Dedifferentiated amniotic fluid mesenchymal stem cell (primary cell): ENCODE measurements around the gene TRIM17.

Source experiments
- DNase-seq: peaks from one replicate; pipeline ENCODE4 v3.0.0-alpha.2; 2016; ENCODE audit errors: extremely low spot score

Gene TRIM17

GRCh38 chr1:228417061-228417460 lies 400 bp upstream of the TRIM17 start:
- DNase-seq = no peak

GRCh38 chr1:228415853-228416216 lies 826 bp downstream of the TRIM17 start:
- no peak for DNase-seq

DNA sequence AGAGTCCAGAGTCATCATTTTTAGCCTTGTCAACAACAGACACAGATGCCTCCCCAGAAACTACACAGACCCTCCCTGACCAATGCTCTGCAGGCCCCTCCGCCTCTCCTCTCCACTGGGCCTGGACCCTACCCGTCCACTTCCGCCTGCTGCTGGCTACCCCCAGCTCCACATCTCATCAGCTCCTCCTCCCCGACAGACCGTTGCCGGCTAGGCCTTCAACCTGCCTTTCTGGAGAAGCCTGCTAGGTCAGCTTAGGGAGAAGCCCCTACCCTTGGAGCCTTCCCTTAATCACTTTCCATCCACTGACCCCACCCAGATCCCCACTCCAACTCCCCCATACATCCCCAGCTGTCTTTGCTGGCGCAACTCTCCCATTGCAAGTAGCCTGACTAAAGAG lies 1.4 kb downstream of the TRIM17 start:
- DNase-seq = no peak

DNA sequence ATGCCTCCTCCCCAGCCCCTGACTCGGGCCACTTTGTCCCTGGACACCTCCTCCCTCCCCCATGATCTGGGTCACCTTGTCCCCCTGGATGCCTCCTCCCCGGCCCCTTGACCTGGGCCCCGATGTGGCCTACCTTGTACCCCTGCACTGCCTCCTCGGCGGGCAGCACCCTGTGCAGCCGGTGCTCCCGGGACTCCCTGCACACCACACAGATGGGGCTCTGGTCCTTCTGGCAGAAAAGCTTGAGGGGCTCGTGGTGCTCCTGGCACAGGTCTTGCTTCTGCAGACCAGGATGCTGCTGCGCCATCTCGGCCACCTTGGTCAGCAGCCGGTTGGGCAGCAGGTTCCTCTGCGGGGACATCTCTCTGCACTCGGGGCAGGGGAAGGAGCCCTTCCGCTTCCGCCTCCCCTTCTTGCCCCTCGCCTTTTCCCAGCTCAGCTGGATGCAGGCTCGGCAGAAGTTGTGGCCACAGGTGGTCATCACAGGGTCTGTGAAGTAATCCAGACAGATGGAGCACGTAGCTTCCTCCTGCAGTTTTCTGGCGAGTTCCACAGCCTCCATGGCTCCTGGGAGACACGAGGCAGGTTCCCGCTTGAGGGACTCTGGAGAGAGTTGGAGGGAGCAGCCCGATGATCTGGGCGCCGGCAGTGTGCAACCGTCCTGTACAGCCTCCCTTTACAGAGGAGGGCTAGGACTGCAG lies 2.0 kb downstream of the TRIM17 start:
- DNase-seq = no peak

GRCh38 chr1:228413241-228414010 lies 3.2 kb downstream of the TRIM17 start:
- no peak for DNase-seq

GRCh38 chr1:228411548-228412430 lies 4.9 kb downstream of the TRIM17 start:
- no peak for DNase-seq

GRCh38 chr1:228411121-228411520 lies 5.5 kb downstream of the TRIM17 start:
- no peak for DNase-seq

DNA sequence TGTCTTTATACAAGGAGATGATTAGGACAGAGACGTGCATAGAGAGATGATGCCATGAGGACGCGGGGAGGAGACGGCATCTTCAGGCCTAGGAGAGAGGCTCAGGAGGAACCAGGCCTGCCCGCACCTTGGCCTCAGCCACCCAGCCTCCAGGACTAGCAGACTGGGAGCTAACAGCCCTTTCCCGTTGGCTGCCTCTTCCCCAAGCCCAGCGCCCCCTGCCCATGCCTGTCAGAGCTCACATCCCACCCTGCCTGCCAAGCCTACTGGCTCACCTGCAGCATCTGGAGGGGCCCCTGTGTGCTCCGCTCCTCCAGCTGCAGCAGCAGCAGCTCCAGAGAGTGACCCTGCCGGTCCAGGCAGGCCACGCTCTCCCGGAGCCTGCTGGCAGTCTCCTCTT lies 6.0 kb downstream of the TRIM17 start:
- DNase-seq = no peak

- DNase-seq = no peak
Measured at GRCh38 chr1:228410015-228410414, 6.6 kb downstream of the TRIM17 start.

DNA sequence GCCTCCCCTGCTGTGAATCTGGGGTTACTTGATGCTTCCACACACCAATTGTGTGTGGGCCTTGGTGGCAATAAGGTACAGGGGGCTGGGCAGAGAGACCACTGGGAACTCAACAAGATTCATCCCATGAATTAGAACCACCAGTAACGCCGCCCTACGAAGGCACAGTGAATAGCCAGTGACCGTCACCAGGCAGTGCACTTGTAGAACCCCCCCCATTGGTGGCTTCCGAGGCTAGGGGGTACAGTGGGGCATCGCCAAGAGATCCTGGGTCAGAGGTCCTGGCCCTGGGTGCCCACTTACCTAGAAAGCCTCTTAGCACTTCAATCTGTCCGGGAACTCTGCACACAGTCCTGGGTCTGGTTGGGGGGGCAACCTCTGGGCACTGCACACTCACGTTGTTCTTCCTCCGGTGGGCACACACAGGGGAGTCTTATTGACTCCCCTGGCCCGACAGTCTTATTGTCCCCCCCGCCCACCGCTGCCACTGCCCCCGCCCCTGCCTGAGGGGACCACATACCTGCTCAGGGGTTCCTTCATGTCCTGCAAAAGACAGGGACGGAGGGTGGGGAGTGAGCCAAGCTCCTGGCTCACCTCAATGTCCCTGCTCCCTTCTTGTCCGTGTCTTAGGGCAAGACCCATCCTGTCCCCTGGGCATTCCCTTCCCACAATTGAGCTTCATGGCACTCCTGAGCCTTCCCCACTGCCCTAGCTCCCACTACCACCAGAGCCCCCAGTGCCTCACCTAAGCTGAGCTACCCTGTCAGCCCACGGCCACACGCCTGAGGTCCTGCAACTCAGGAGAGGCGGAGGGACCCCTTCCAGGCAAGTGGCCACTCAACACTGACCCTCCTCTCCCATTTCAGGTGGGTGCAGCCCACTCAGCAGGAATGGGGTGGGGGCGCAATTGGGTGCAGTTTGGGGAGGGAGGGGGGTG lies 7.5 kb downstream of the TRIM17 start:
- no peak for DNase-seq

DNA sequence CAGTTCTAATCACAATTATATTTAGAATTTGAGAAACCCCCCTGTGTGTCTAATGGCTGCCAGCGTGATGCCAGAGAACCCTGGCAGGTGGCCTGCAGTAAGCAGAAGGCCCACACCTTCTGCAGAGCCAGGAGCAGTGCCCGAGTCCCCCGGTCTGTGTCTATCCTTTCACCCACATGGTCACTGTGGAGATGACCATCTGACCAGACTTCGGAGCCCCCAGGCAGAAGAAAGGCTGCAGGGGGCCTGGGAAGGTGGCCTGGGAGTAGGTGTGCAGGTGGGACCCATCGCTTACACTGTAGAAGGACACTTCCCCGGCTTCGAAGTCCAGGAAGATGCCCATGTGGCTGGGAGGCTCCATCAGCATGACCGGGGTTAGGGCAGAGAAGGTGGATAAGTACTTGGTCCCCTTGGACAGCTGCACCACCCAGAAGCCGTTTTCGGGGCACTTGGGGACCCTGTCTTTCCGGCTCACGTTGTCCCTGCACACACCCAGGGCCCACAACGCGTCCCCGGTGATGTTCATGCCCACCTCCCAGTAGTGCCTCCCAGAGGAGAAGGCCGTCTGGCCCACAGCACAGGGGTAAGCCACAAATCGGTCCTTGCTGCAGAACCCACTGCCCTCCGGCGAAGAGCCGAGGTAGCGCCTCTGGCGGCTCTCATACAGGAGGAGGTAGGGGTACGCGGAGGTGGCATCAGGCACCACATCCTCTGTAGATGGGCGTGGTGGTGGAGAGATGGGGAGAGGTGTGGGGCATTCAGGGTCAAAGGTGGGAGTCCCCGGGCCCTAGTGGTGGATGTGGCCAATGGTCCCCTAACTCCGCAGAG lies 8.4 kb downstream of the TRIM17 start:
- DNase-seq = no peak

- DNase-seq = no peak
Measured at GRCh38 chr1:228407106-228408040, 9.3 kb downstream of the TRIM17 start.

DNA sequence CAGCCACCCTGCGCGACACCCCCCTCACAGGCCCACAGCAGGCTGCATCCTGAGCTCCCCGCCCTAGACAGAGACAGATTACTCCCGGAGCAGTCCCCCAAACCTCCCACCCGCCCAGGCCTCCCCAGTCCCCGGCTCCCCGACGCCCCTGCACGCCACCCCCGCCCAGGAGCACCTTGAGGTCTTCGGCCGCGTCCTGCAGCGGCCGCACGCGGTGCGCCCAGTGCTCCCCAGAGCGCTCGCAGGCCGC lies 10.8 kb downstream of the TRIM17 start:
- DNase-seq = no peak

- no peak for DNase-seq
Measured at GRCh38 chr1:228405200-228405978, 11.3 kb downstream of the TRIM17 start.

DNA sequence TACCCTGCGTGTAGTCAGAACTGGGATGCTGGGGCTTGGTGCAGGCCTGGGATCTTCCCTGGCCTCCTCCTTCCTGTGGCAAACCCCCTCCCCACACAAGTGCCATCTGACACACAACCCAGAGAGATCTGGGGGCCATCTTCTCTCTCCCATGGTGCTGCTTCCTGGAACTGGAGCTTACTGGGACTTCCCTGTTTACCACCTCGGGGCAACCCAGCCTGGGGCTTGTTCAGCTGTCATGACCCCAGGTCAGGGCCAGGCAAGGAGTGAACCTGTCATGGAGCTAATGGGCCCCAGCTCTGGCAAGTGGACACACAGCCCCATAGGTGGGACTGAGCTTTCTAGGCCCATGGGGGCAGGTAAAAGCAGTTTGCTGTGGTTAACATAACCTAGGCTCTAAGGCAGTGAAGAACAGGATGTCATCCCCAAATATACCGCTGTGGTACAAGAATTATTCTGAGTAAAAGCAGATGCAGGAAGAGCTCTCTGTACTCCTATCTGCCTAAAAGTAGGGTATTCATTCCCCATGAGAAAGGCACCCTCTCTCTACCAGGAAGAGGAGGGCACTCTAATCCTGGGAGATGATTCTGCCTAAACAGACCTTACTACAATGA lies 12.4 kb downstream of the TRIM17 start:
- no peak for DNase-seq

DNA sequence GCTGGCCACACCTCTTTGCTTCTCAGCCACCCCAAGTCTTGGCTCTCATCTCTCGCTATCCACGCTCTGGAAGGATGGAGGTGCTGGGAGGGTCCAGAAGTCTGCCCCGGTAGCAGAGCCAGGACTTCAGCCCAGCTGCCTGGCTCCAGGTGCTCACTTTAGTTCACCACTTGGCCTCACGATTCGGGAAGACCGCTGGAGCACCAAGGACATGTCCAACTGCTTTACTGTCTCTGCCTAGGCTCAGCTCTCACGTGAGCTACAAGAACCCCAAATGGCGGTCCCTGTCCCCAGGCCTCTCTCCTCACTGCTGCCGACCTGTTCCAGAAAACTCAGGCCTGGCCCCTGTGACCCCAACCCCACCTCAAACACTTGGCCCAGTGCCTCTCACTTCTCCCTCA lies 13.4 kb downstream of the TRIM17 start:
- no peak for DNase-seq

DNA sequence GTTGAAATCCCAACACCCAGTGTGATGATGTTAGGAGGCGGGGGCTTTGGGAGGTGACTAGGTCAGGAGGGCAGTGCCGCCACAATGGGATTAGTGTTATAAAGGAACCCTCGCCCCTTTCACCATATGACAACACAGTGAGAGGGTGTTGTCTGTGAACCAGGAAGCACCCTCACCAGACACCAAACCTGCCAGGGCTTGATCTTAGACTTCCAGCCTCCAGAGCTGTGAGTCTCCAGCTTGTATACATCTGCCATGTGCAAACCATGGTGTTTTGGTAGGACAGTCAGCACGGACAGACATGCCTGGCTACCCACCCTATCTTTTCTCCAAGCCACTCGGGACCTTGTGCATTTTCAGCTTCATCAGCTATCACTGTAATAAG lies 14.0 kb downstream of the TRIM17 start:
- DNase-seq = no peak
